Activated naive CD4-positive, alpha-beta T cell treated with anti-CD3 and anti-CD28 coated beads, Interleukin-2, amount 50 U/mL, for 72 hours (primary cell): ENCODE data around the gene DNASE1L3. TPM values are rescaled to one million over a fixed set of nuclear protein-coding genes. Genes with fewer than 3 reads are reported as not detected.
"Not testable (repeated sequence)": the region's sequence is repeated elsewhere in the genome, so short reads cannot be mapped to it uniquely, and the experiment has no call there.

Experiments used
- ATAC-seq, 2 donors: fragments of 150-1000 bp; cut with Tn5 transposase; 2 replicates each; pipeline ENCODE4 v1.10.0; 2021; ENCODE audit warnings: mild to moderate bottlenecking in 2 of 2, moderate library complexity in 2 of 2
- DNase-seq, 2 donors: peaks; one replicate each; pipeline ENCODE4 v3.0.0; 2021 to 2022; ENCODE audit warnings: low spot score in 2 of 2
- H3K27ac Mint-ChIP-seq, 2 donors: one replicate each; pipeline ENCODE4 v1.8.0; 2022; ENCODE audit warnings: mild to moderate bottlenecking in 2 of 2, mixed read lengths in 2 of 2
- H3K36me3 Mint-ChIP-seq, 2 donors: one replicate each; pipeline ENCODE4 v1.8.0; 2022; ENCODE audit warnings: mixed read lengths in 2 of 2
- H3K9me3 Mint-ChIP-seq, 2 donors: one replicate each; pipeline ENCODE4 v1.8.0; 2022; ENCODE audit warnings: mixed read lengths in 2 of 2
- total RNA-seq, 2 donors: library from RNA; stranded (reverse); gene quantifications; one replicate each; pipeline ENCODE4 v1.2.3, GENCODE V29; 2022

The DNASE1L3 gene
- total RNA-seq, 2 donors from 2014 or later, result not detected

DNA sequence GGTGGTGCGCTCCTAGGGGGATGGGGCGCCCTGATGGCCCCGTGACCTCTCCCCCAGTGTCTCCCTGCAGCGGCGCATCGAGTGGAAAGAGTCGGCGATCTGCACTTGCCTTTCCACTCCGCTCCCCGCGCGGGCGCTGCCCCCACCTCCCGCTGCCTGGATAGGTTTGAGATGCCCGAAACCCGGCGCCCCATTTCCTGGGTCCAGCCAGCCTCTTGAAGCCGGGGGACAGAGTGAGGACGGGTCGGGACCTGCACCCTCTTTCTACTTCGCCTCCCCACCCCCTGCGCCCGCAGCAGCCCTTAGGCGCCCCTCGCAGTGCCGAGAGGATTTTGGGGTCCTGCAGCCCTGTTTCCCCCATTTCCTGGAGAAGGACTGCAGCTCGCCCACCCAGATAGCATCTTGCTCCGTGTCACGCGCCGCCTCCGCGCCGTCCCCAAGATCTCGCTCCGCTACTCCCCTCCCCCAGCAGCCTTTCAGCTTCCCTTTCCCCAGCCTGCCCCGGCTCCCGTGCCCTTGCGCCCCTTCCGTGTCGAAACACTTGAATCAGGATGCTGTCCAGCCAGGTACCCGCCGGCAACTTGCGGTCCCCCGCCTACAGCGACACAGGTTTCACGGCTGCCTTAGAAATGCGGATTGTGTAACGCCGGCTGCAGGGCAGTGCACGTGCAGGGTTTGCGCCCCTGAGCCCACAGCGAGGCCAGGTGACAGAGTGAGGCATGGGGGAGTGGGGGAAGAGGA is 27.3 kb upstream of the DNASE1L3 start:
- Mint-ChIP-seq H3K9me3 (no peaks in the 10 kb centered on the region), H3K36me3 (no peaks in the 10 kb centered on the region), H3K27ac (peak overlapping the region; percentile 55 to 77)
- DNase-seq, result peak; percentile 18 to 63
- ATAC-seq, result peak; percentile 53 to 60

DNA sequence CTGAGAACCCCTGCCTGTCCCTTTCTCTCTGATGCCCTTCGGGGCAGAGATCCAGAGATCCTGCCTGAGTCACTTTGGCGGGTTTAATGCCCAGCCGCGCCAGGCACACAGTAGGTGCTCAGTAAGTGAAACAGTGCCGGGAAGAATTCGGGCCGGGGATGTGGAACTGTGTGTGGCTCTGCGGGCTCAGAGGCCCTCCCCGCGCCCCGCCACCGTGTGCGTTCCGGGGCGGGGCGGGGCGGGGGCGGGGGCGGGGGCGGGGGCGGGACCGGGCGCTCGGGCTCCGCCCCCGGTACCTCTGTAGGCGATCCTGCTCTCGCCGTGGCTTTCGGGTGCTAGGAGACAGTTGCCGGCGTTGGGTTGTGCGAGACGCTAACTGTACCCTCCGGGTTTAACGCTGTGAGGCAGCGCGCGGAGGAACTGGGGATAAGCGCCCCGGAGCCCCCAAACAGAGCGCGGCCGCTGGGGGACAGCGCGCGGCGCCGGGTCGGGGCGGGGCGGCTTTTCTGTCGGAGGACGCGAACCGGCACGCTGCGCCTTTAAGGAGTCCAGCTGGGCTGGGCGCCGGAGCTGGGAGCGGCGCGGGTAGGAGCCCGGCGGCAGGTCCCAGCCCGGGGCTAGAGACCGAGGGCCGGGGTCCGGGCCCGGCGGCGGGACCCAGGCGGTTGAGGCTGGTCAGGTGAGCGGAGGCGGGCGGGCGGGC is 26.6 kb upstream of the DNASE1L3 start, which contains the start of gene ABHD6:
ABHD6 (plus strand) TSS at position 555 of the 703 bp plus-strand sequence. CDS start 18,795 bp downstream, outside the sequence.
- Mint-ChIP-seq H3K27ac (peak within 1 kb of the TSS; percentile 69 to 77), H3K9me3 (no peaks in the 10 kb centered on the region), H3K36me3 (no peaks in the 10 kb centered on the region)
- DNase-seq (peak; percentile 81 to 91), ATAC-seq (peak; percentile 84 to 89)

DNA sequence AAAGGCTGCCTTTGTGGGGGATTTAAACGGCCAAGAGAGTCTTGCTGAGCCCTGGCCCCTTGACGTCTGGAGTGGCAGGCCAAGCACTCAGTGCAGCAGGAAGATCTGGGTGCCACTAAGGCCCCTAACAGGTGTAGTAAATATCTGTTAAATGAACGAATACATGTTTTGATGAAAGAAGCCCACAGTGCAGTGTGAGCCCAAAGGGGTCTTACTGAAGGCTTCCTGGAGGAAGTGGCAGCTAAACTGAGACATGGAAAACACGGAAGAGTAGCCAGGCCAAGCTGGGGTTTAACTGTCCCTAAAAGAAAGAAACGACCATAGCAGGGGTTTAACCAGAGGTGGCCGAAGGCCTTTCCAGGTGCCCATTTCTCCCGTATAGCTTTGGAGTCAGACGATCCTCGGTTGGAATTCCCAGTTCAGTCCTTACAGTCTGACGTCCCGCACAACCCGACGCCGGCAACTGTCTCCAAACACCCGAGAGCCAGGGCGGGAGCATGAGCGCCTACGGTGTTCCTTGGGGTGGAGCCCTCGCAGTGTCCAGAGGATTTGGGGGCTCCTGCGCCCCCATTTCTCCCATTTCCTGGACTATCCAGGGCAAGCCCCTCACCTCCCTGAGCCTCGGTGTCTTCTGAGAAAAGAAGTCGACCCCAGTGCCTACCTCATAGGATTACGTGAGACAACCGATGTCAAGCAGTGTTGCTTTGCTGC is 25.9 kb upstream of the DNASE1L3 start:
- no peaks in the 10 kb centered on the region for H3K36me3 Mint-ChIP-seq

DNA sequence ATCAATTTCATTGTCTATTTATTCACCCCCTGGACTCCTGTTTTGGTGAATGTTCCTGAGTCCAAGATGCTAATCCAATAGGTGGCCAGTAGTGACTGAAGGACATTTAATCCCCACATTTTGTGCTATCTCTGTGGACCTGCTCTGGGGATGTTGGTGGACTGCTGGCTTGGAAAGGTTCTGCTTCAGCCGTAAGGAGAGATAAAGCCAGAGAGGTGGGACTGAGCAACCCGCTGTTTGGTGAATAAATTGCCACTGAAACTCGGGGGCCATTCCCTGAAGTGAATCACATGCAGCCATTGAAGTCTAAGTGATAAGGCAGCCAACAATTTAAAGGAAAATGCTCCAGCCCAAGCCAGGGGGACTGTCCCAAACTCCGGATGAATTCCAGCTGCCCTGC is 25.2 kb upstream of the DNASE1L3 start:
- peak overlapping the region in 1 of 2 donors; percentile 69 for H3K27ac Mint-ChIP-seq
- no peak for DNase-seq
- no peak for ATAC-seq
- no peaks in the 10 kb centered on the region for H3K36me3 Mint-ChIP-seq
- H3K9me3 Mint-ChIP-seq, result no peaks in the 10 kb centered on the region

More for the DNA sequence above, 25.9 kb upstream of the DNASE1L3 start:
- Mint-ChIP-seq H3K9me3 (no peaks in the 10 kb centered on the region), H3K27ac (peak overlapping the region; percentile 69 to 85)
- ATAC-seq (peak in 1 of 2 donors; percentile 3), DNase-seq (no peak)

DNA sequence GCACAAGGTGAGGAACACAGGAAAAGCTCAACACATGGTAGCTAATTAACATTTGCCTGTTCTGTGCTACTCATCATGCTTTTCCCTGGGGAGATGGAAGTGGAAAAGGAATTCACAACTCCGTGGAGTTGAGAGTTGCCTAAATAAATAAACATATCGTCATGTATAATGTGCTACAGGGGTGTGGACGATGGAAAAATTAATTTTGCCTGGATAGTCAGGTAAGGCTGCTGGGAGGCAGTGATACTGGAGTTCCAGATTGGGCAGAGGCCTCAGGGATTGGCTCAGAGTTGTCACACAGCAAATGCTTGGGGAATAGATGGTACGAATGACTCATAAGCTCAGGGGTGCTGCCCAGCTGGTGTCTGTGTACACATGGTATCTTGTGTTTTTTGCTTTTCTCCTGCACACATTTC is 23.8 kb upstream of the DNASE1L3 start:
- Mint-ChIP-seq H3K36me3 (no peaks in the 10 kb centered on the region), H3K9me3 (no peaks in the 10 kb centered on the region), H3K27ac (no peak overlapping the region)
- ATAC-seq (no peak), DNase-seq (no peak)

DNA sequence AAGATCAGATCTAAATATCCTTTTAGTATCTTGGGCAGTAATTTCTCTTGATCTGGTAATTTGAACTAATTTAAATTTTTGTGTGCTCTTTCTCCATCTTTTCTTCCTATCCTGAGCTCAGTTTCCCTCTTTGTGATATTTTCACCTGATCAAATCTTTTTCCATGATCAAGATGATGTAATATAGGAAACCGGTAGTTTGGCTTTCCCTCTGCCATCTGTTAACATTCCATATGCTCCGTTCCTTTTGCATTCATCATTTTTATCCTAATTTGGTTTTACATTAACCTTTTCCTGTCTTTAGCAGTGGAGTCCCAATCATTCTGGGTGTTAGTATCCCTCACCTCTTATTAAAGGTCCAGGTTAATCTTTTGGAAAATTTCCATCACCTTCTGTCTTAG is 20.9 kb upstream of the DNASE1L3 start:
- H3K9me3 Mint-ChIP-seq, result no peaks in the 10 kb centered on the region
- no peak for ATAC-seq
- no peaks in the 10 kb centered on the region for H3K36me3 Mint-ChIP-seq
- DNase-seq, result no peak
- H3K27ac Mint-ChIP-seq, result no peak overlapping the region

DNA sequence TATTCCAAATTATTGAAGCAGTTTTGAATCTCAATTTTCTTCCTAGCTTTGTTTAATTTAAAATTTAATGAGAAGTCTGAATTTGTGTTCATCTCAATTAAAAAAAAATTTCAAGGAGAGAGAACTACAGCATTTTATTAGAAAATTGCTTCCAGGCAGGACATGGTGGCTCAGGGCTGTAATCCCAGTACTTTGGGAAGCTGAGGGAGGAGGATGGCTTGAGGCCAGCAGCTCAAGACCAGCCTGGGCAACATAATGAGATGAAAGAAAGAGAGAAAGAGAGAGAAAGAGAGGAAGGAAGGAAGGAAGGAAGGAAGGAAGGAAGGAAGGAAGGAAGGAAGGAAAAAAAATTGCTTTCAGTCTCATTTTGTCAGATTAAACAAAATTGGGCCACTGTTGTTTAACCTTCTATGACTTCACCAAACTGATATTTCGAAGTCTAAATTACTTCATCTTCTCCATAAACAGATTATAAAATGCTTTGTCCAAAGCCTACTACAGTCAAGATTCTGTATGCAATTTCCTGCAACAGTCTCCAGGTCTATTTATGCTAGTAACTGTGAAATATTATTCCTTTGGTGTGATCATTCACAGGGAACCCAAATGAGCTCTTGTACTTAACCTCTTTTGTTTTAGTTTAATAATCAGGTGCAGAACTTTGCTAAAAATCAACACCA is 20.2 kb upstream of the DNASE1L3 start:
- no peak overlapping the region for H3K27ac Mint-ChIP-seq
- no peaks in the 10 kb centered on the region for H3K36me3 Mint-ChIP-seq
- ATAC-seq (no peak), DNase-seq (no peak)
- no peaks in the 10 kb centered on the region for H3K9me3 Mint-ChIP-seq

DNA sequence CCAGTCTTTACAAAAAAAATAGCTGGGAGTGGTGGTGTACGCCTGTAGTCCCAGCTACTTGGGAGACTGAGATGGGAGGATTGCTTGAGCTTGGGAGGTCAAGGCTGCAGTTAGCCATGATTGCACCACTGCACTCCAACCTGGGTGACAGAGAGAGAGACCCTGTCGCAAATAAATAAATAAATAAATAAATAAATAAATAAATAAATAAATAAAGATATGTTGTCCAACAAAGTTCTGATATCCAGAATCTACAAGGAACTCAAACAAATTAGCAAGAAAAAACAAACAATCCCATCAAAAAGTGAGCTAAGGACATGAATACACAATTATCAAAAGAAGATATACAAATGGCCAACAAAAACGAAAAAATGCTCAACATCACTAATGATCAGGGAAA is 17.2 kb upstream of the DNASE1L3 start:
- not testable (repeated sequence) for H3K36me3 Mint-ChIP-seq, ATAC-seq, DNase-seq, H3K9me3 Mint-ChIP-seq, H3K27ac Mint-ChIP-seq

DNA sequence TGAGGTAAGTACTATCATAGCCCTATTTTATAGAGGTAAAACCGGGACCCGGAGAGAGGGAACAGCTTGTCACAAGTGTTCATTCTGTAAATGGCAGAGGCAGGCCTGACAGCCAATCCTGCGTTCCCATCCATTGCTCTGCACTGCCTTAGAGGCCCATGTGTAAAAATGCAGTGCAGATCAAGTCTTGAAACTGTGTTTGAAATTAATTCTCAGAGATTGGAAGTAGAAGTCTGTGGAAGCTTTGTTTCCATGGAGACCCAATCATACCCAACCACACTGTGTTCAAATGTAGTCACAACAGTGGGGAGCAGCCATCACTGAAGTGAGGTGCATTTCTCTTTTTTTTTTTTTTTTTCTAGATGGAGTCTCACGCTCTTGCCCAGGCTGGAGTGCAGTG is 13.1 kb upstream of the DNASE1L3 start:
- ATAC-seq, result no peak

DNA sequence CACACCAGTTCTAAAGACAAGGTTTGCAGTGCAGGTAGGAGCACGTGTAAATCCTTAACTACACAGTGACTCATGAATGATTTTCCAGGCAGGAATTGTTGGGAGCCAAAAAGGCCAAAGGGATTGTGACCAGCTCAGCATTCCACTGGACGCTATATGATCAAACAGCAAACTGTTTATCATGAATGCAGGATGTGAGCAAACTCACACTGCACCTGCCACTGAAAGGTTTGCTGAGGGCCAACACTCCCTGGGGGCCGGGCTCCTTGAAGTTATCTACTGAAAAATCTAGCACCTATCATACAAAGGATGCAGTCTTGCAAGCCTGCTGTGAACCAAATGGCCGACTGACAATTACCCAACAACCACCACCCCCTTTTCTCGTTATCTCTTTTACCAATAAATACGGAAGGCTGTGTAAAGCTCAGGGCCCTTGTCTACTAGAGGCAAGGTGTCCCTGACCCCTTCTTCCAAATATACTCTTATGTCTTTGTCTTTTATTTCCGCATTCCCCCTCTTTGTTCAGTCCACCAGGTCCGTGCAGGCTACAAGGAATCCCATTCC is 11.5 kb upstream of the DNASE1L3 start:
- DNase-seq (no peak), ATAC-seq (no peak)
- Mint-ChIP-seq H3K27ac (no peak overlapping the region), H3K36me3 (no peaks in the 10 kb centered on the region), H3K9me3 (no peaks in the 10 kb centered on the region)

More for the DNA sequence above, 13.1 kb upstream of the DNASE1L3 start:
- no peak overlapping the region for H3K27ac Mint-ChIP-seq
- H3K36me3 Mint-ChIP-seq, result no peaks in the 10 kb centered on the region
- no peak for DNase-seq
- no peaks in the 10 kb centered on the region for H3K9me3 Mint-ChIP-seq

DNA sequence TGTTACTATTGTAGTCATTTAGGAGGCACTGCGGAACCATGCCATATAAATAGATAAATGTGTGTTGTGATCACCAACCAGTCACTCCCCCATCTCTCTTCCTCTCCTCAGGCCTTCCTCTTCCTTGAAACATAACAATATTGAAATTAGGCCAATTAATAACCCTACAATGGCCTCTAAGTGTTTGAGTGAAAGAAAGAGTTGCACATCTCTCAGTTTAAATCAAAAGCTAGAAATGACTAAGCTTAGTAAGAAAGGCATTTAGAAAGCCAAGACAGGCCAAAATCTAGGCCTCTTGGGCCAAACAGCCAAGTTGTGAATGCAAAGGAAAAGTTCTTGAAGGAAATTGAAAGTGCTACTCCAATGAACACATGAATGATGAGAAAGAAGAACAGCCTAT is 8.1 kb upstream of the DNASE1L3 start:
- H3K36me3 Mint-ChIP-seq, result no peaks in the 10 kb centered on the region
- no peaks in the 10 kb centered on the region for H3K9me3 Mint-ChIP-seq
- H3K27ac Mint-ChIP-seq, result no peak overlapping the region
- ATAC-seq (no peak), DNase-seq (no peak)

DNA sequence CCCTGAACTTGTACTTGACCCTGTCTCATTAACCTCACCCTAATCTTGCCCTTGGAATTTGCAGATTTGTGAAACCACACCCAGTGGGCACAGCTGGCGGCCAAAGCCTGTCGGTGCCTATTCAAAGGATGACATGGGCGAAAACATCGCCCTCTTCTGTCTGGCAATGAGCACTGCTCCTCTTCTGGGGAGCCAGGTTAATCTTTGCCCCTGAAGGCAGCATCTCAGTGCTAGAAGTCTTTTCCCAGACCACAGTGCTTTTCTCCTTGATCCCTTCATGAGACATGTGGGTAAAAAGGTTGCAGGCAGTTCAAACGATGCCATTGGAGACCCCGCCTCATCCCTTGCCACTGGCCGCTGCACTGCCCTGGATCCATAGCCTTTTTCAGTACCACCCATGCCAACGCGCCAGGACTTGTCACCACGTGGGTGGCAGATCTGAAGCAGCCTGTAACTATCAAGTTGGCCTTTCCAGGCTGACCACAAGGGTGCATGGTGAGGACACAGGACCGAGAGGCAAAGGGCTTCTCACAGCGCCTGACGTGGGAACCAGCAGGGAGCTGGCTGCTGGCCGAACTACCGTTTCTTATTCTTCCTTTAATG is 6.5 kb upstream of the DNASE1L3 start:
- no peak overlapping the region for H3K27ac Mint-ChIP-seq
- H3K9me3 Mint-ChIP-seq, result no peaks in the 10 kb centered on the region
- DNase-seq (peak; percentile 59 to 62), ATAC-seq (peak in 1 of 2 donors; percentile 14)
- H3K36me3 Mint-ChIP-seq, result no peaks in the 10 kb centered on the region

DNA sequence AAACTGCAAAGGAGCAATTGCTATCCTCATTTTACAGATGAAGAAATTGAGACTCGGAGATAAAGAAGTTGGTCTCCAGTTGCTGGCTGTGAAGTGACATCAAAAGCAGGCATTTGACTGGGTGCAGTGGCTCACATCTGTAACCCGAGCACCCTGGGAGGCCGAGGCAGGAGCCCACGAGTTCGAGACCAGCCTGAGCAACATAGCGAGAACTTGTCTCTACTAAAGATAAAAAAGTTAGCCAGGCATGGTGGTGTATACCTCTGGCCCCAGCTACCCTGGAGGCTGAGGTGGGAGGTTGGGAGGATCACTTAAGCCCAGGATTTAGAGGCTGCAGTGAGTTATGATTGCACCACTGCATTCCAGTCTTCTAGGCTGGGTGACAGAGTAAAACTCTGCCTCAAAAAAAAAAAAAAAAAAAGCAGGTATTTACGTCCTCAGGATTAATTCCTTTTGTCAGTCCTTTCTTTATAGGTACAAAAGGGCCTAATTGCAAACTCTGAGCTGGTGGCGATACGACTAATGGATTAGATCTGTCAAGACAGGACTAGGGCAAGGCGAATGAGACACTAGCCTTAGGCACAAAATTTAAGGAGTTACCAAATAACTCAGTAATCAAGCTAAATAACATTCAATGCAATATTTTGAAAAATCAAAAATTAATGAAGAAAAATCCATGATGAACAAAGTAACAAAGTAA is 5.9 kb upstream of the DNASE1L3 start:
- no peaks in the 10 kb centered on the region for H3K9me3 Mint-ChIP-seq
- H3K36me3 Mint-ChIP-seq, result no peaks in the 10 kb centered on the region
- DNase-seq (no peak), ATAC-seq (no peak)
- H3K27ac Mint-ChIP-seq, result no peak overlapping the region

DNA sequence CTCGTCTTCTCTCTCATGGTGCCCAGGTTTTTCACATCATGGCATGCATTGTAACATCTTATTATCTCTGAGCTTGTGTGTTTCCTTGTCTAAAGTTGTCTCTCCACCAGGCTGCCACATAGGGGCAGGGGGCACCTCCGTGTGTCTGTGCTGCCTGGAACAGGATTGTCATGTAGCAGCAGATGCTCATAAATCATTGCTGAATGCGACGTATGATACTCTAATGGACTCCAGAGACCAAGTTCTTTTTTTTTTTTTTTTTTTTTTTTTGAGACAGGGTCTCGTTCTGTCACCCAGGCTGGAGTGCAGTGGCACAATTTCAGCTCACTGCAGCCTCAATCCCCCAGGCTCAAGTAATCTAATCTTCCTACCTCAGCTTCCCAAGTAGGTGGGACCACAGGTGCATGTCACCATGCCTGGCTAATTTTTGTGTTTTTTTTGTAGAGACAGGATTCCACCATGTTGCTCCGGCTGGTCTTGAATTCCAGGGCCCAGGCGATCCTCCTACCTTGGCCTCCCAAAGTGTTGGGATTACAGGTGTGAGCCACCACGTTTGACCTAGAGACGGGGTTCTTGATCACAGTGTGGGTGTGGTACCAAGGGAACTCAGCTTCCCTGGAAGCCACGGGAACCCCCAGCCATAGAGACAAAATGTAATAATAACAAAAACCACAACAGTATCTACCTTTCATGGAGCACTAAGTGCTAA is 4.7 kb upstream of the DNASE1L3 start:
- no peaks in the 10 kb centered on the region for H3K36me3 Mint-ChIP-seq
- H3K27ac Mint-ChIP-seq, result peak overlapping the region; percentile 75 to 92
- no peaks in the 10 kb centered on the region for H3K9me3 Mint-ChIP-seq
- ATAC-seq (no peak), DNase-seq (no peak)
